Thyroid gland (tissue), 4 donors: ENCODE measurements around the gene CDH23.

Experiments
- POLR2A ChIP-seq, 2 donors: fragments of 450-650 bp; IDR thresholded peaks; one replicate each; pipeline ENCODE4 v1.6.1; 2017; ENCODE audit warnings: antibody characterized with exemption in 2 of 2, mild to moderate bottlenecking in 2 of 2, moderate library complexity in 1 of 2
- TF ChIP-seq, protein P1 (sequence below), 6 experiments: fragments of 200-600 bp in 3 of 6; fragments of 450-650 bp in 3 of 6; sonication (generic) in 3 of 6; IDR thresholded peaks; one replicate each; pipeline ENCODE4 v1.5.1; 2016 to 2019; ENCODE audit warnings: antibody characterized with exemption in 6 of 6, mild to moderate bottlenecking in 2 of 6, inconsistent platforms in 1 of 6, moderate library complexity in 1 of 6

DNA sequence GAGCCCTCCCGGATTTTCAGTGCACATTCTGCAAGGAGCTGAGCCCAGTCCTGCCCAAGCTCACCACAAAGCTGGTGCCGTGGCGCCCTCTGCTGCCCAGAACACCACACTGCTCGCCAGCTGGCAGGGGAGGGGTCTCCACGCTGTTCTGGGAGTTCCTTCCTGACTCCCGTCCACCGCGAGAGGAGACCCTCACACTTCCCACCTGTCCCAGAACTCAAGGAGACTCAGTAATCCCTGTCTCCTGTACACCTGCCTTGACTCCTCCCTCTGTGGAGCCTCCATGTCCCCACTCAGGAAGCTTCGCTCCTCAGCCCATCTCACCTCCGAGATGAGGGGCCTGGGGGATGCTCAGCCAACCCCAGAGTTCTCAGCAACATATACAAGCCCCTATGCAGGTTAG, 311.6 kb downstream of the CDH23 start:
- TF ChIP-seq, protein P1, sequence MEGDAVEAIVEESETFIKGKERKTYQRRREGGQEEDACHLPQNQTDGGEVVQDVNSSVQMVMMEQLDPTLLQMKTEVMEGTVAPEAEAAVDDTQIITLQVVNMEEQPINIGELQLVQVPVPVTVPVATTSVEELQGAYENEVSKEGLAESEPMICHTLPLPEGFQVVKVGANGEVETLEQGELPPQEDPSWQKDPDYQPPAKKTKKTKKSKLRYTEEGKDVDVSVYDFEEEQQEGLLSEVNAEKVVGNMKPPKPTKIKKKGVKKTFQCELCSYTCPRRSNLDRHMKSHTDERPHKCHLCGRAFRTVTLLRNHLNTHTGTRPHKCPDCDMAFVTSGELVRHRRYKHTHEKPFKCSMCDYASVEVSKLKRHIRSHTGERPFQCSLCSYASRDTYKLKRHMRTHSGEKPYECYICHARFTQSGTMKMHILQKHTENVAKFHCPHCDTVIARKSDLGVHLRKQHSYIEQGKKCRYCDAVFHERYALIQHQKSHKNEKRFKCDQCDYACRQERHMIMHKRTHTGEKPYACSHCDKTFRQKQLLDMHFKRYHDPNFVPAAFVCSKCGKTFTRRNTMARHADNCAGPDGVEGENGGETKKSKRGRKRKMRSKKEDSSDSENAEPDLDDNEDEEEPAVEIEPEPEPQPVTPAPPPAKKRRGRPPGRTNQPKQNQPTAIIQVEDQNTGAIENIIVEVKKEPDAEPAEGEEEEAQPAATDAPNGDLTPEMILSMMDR (IDR thresholded peaks at IDR 0.05): peak; percentile 48 to 92 (median 74)
- no peak for TF ChIP-seq POLR2A (IDR thresholded peaks at IDR 0.05)
